GM18505 (cell line): ENCODE data around the gene NTPCR.

ENCODE experiments used
- ATAC-seq: cut with Tn5 transposase; IDR thresholded peaks from one replicate; pipeline ENCODE4 v1.9.1; 2021; ENCODE audit not compliant: unreplicated experiment
- POLR2A ChIP-seq: IDR thresholded peaks from 4 replicates; pipeline ENCODE4 v1.6.1; 2011; ENCODE audit warnings: borderline replicate concordance; ENCODE audit not compliant: insufficient read depth, insufficient read length; ENCODE audit errors: extremely low read depth

The NTPCR gene

DNA sequence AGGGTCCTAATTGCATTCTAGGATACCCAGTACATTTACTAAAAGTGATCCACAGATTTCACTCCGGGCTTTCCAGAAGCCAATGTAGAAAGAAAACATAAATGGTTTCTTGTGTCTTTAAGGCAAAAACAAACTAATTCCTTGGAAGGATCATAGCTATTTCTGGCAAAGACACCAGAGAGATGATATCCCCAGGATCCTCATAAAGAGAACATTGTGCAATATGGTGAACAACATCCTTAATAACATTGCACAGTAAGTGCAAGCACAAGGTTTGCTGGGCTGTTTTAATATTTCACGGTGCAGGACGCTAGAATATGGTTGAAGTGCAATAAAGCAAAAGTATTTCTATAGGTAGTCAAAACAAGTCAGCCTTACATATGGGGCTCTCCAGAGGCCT, 83.0 kb downstream of the NTPCR start:
- ATAC-seq: no peak
- no peak for TF ChIP-seq POLR2A
